Chondrocyte (in vitro differentiated cells): ENCODE data around the gene POU2F2. TPM values are rescaled to one million over a fixed set of nuclear protein-coding genes. Genes with fewer than 3 reads are reported as not detected.
"Not testable (repeated sequence)": the region's sequence is repeated elsewhere in the genome, so short reads cannot be mapped to it uniquely, and the experiment has no call there.

ENCODE experiments used
- DNase-seq: peaks from one replicate; pipeline ENCODE4 v3.0.0; 2021; ENCODE audit warnings: mixed read lengths, low spot score
- H3K27ac Mint-ChIP-seq: one replicate; pipeline ENCODE4 v1.8.0; 2021; ENCODE audit warnings: mild to moderate bottlenecking, moderate library complexity, mixed read lengths; ENCODE audit not compliant: unreplicated experiment
- H3K27me3 Mint-ChIP-seq: 2 replicates; pipeline ENCODE4 v1.8.0; 2021; ENCODE audit warnings: low read depth, mixed read lengths
- H3K36me3 Mint-ChIP-seq: 2 replicates; pipeline ENCODE4 v1.8.0; 2021; ENCODE audit warnings: low read depth, mixed read lengths
- H3K4me1 Mint-ChIP-seq: 2 replicates; pipeline ENCODE4 v1.8.0; 2021; ENCODE audit warnings: low read depth, mild to moderate bottlenecking, mixed read lengths
- H3K4me3 Mint-ChIP-seq: one replicate; pipeline ENCODE4 v1.8.0; 2021; ENCODE audit warnings: mild to moderate bottlenecking, moderate library complexity, mixed read lengths; ENCODE audit not compliant: unreplicated experiment
- H3K9me3 Mint-ChIP-seq: 2 replicates; pipeline ENCODE4 v1.8.0; 2021; ENCODE audit warnings: low read depth, mixed read lengths
- CTCF ChIP-seq: fragments of 200-600 bp; sonication (generic); IDR thresholded peaks from 2 replicates; pipeline ENCODE4 v1.5.0; 2021; ENCODE audit warnings: antibody characterized with exemption, mild to moderate bottlenecking, moderate library complexity
- total RNA-seq: library from RNA; stranded (reverse); gene quantifications from 3 replicates; pipeline ENCODE4 v1.2.1, GENCODE V29; 2021

The POU2F2 gene
- total RNA-seq, 1 donor from 2014 or later = 1.5 TPM

GRCh38 chr19:42109896-42110295 lies 22.4 kb downstream of the POU2F2 start:
- no peak for TF ChIP-seq CTCF
- no peak overlapping the region for H3K27ac Mint-ChIP-seq
- peaks cover 14% of the 10 kb centered on the region for H3K27me3 Mint-ChIP-seq
- DNase-seq = no peak
- H3K4me1 Mint-ChIP-seq = peaks cover 43% of the 10 kb centered on the region
- H3K36me3 Mint-ChIP-seq = no peaks in the 10 kb centered on the region
- H3K4me3 Mint-ChIP-seq = no peak overlapping the region
- no peaks in the 10 kb centered on the region for H3K9me3 Mint-ChIP-seq

- TF ChIP-seq CTCF = peak; percentile 100
- no peak for DNase-seq
- H3K27me3 Mint-ChIP-seq = peaks cover 14% of the 10 kb centered on the region
- no peaks in the 10 kb centered on the region for H3K36me3 Mint-ChIP-seq
- no peak overlapping the region for H3K4me3 Mint-ChIP-seq
- no peaks in the 10 kb centered on the region for H3K9me3 Mint-ChIP-seq
- no peak overlapping the region for H3K27ac Mint-ChIP-seq
- H3K4me1 Mint-ChIP-seq = peaks cover 33% of the 10 kb centered on the region
These were observed 23.5 kb downstream of the POU2F2 start for GRCh38 chr19:42108527-42109389.

- Mint-ChIP-seq H3K36me3 (no peaks in the 10 kb centered on the region), H3K9me3 (no peaks in the 10 kb centered on the region), H3K4me1 (peaks cover 4% of the 10 kb centered on the region), H3K4me3 (no peak overlapping the region), H3K27me3 (peaks cover 14% of the 10 kb centered on the region), H3K27ac (no peak overlapping the region)
- DNase-seq = no peak
- TF ChIP-seq CTCF = no peak
These were observed 26.9 kb downstream of the POU2F2 start for GRCh38 chr19:42105368-42105767.

GRCh38 chr19:42102877-42103276 lies 29.4 kb downstream of the POU2F2 start:
- DNase-seq = no peak
- Mint-ChIP-seq H3K27ac (no peak overlapping the region), H3K36me3 (no peaks in the 10 kb centered on the region), H3K4me1 (no peaks in the 10 kb centered on the region), H3K9me3 (no peaks in the 10 kb centered on the region), H3K4me3 (no peak overlapping the region), H3K27me3 (peaks cover 14% of the 10 kb centered on the region)
- TF ChIP-seq CTCF = no peak

- not testable (repeated sequence) for H3K27ac Mint-ChIP-seq, H3K9me3 Mint-ChIP-seq, H3K4me1 Mint-ChIP-seq, H3K36me3 Mint-ChIP-seq, DNase-seq, H3K27me3 Mint-ChIP-seq, H3K4me3 Mint-ChIP-seq
These were observed 32.0 kb downstream of the POU2F2 start for GRCh38 chr19:42100241-42100640.
